Measurements from ENCODE around the gene TACO1.

- TF ChIP-seq PRDM10 (tag by site-specific recombination; IDR thresholded peaks at IDR 0.05) (no peak), REST (tag by site-specific recombination; IDR thresholded peaks at IDR 0.05) (no peak), ZNF624 (tag by site-specific recombination; IDR thresholded peaks at IDR 0.05) (no peak), CTCF (tag by site-specific recombination; IDR thresholded peaks at IDR 0.05) (no peak), ELK4 (IDR thresholded peaks at IDR 0.05; ENCODE audit: borderline replicate concordance, low read depth, low read length) (no peak), MEIS1 (CRISPR knock-in tag; IDR thresholded peaks at IDR 0.05; ENCODE audit: borderline replicate concordance) (no peak)
Measured at GRCh38 chr17:63623786-63624530, 23.3 kb downstream of the TACO1 start.
